Immature natural killer cell (primary cell): Measurements from ENCODE around the gene APPBP2. TPM values are rescaled to one million over a fixed set of nuclear protein-coding genes. Genes with fewer than 3 reads are reported as not detected.
A peak's percentile ranks its signal among the peaks of the same experiment; 100 is the strongest.
"Not testable (repeated sequence)": the region's sequence is repeated elsewhere in the genome, so short reads cannot be mapped to it uniquely, and the experiment has no call there.

Experiments
- DNase-seq, 3 donors: peaks; one replicate each; pipeline ENCODE4 v3.0.0; 2022; ENCODE audit warnings: mixed read lengths in 1 of 3
- H3K27ac Mint-ChIP-seq, 6 donors: one replicate each; pipeline ENCODE4 v1.8.0; 2020; ENCODE audit warnings: mixed read lengths in 6 of 6, mild to moderate bottlenecking in 5 of 6, inconsistent platforms in 4 of 6, moderate library complexity in 3 of 6
- H3K27me3 Mint-ChIP-seq, 3 donors: one replicate each; pipeline ENCODE4 v1.8.0; 2020 to 2021; ENCODE audit warnings: low read depth in 3 of 3, mild to moderate bottlenecking in 3 of 3, mixed read lengths in 3 of 3, moderate library complexity in 3 of 3, inconsistent platforms in 1 of 3
- H3K36me3 Mint-ChIP-seq, 3 donors: one replicate each; pipeline ENCODE4 v1.8.0; 2020; ENCODE audit warnings: mixed read lengths in 3 of 3, inconsistent platforms in 2 of 3, mild to moderate bottlenecking in 2 of 3
- H3K4me1 Mint-ChIP-seq, 2 donors: one replicate each; pipeline ENCODE4 v1.8.0; 2020; ENCODE audit warnings: inconsistent platforms in 2 of 2, mild to moderate bottlenecking in 2 of 2, mixed read lengths in 2 of 2, moderate library complexity in 1 of 2
- H3K4me3 Mint-ChIP-seq, 5 donors: one replicate each; pipeline ENCODE4 v1.8.0; 2020; ENCODE audit warnings: mild to moderate bottlenecking in 5 of 5, mixed read lengths in 5 of 5, inconsistent platforms in 3 of 5, moderate library complexity in 3 of 5
- H3K9me3 Mint-ChIP-seq, 6 donors: one replicate each; pipeline ENCODE4 v1.8.0; 2020; ENCODE audit warnings: mild to moderate bottlenecking in 6 of 6, mixed read lengths in 6 of 6, inconsistent platforms in 4 of 6, moderate library complexity in 3 of 6
- polyA plus RNA-seq, 3 donors: library from polyadenylated mRNA; unstranded; fragments of 300-500 nt; fragmentation: Illumina TruSeq; gene quantifications; one replicate each; pipeline ENCODE4 v1.2.3, GENCODE V29; 2021

Gene APPBP2
- polyA plus RNA-seq, 3 donors from 2014 or later = 9.4 to 25.5 (median 16.3) TPM

GRCh38 chr17:60430561-60430960 lies 95.5 kb downstream of the APPBP2 start:
- DNase-seq = not testable (repeated sequence)

GRCh38 chr17:60428491-60428890 lies 97.6 kb downstream of the APPBP2 start:
- H3K4me3 Mint-ChIP-seq = not testable (repeated sequence)

More at GRCh38 chr17:60430561-60430960, 95.5 kb downstream of the APPBP2 start:
- H3K4me1 Mint-ChIP-seq, H3K27ac Mint-ChIP-seq, H3K36me3 Mint-ChIP-seq, H3K27me3 Mint-ChIP-seq, H3K9me3 Mint-ChIP-seq, H3K4me3 Mint-ChIP-seq: not testable (repeated sequence)

GRCh38 chr17:60426596-60426995 lies 99.4 kb downstream of the APPBP2 start:
- Mint-ChIP-seq H3K4me3 (no peak overlapping the region), H3K4me1 (peaks cover 0 to 4% of the 10 kb centered on the region in 2 donors), H3K36me3 (no peaks in the 10 kb centered on the region), H3K9me3 (no peaks in the 10 kb centered on the region), H3K27ac (no peak overlapping the region), H3K27me3 (peaks cover 3 to 7% (median 4%) of the 10 kb centered on the region in 3 donors)
- no peak for DNase-seq

More at GRCh38 chr17:60428491-60428890, 97.6 kb downstream of the APPBP2 start:
- H3K9me3 Mint-ChIP-seq, H3K36me3 Mint-ChIP-seq, H3K27ac Mint-ChIP-seq, H3K27me3 Mint-ChIP-seq, DNase-seq, H3K4me1 Mint-ChIP-seq: not testable (repeated sequence)

- H3K4me3 Mint-ChIP-seq = no peak overlapping the region
- H3K36me3 Mint-ChIP-seq = no peaks in the 10 kb centered on the region
- H3K27ac Mint-ChIP-seq = no peak overlapping the region
- H3K9me3 Mint-ChIP-seq = no peaks in the 10 kb centered on the region
- no peak for DNase-seq
- H3K27me3 Mint-ChIP-seq = peaks cover 3 to 4% (median 3%) of the 10 kb centered on the region in 3 donors
- H3K4me1 Mint-ChIP-seq = peaks cover 7% of the 10 kb centered on the region in 2 donors
Observed at GRCh38 chr17:60425626-60426025, 100.4 kb downstream of the APPBP2 start.

- H3K4me3 Mint-ChIP-seq = no peak overlapping the region
- no peaks in the 10 kb centered on the region for H3K9me3 Mint-ChIP-seq
- H3K27me3 Mint-ChIP-seq = peaks cover 2 to 3% (median 2%) of the 10 kb centered on the region in 3 donors
- no peaks in the 10 kb centered on the region for H3K36me3 Mint-ChIP-seq
- no peak for DNase-seq
- no peak overlapping the region for H3K27ac Mint-ChIP-seq
- peaks cover 7 to 8% of the 10 kb centered on the region in 2 donors for H3K4me1 Mint-ChIP-seq
Observed at GRCh38 chr17:60423865-60424264, 102.2 kb downstream of the APPBP2 start.

- Mint-ChIP-seq H3K4me3 (peak within 1 kb of the TSS; percentile 75 to 87 (median 81)), H3K27ac (peak within 1 kb of the TSS; percentile 10 to 60 (median 48)), H3K27me3 (peaks cover 0 to 2% (median 1%) of the 10 kb centered on the region in 3 donors), H3K4me1 (peaks cover 7 to 8% of the 10 kb centered on the region in 2 donors), H3K36me3 (no peaks in the 10 kb centered on the region), H3K9me3 (no peaks in the 10 kb centered on the region)
- no peak for DNase-seq
Observed at GRCh38 chr17:60422162-60422665, 103.8 kb downstream of the APPBP2 start, which contains the start of gene CHCT1. CHCT1 (plus strand) TSS chr17:60422489; CDS start chr17:60422593, 104 bp downstream.

- Mint-ChIP-seq H3K27ac (peak overlapping the region in 5 of 6 donors; percentile 10 to 64 (median 35)), H3K27me3 (peaks cover 1 to 2% (median 2%) of the 10 kb centered on the region in 3 donors), H3K4me1 (peaks cover 7 to 8% of the 10 kb centered on the region in 2 donors), H3K9me3 (no peaks in the 10 kb centered on the region), H3K36me3 (no peaks in the 10 kb centered on the region), H3K4me3 (peak overlapping the region; percentile 69 to 87 (median 81))
- peak; percentile 60 to 67 (median 67) for DNase-seq
Observed at GRCh38 chr17:60421273-60422161, 104.5 kb downstream of the APPBP2 start.

GRCh38 chr17:60419875-60420274 lies 106.2 kb downstream of the APPBP2 start:
- H3K36me3 Mint-ChIP-seq, DNase-seq, H3K4me1 Mint-ChIP-seq, H3K4me3 Mint-ChIP-seq, H3K27ac Mint-ChIP-seq, H3K9me3 Mint-ChIP-seq, H3K27me3 Mint-ChIP-seq: not testable (repeated sequence)

GRCh38 chr17:60419003-60419402 lies 107.0 kb downstream of the APPBP2 start:
- not testable (repeated sequence) for H3K9me3 Mint-ChIP-seq, H3K27me3 Mint-ChIP-seq, H3K36me3 Mint-ChIP-seq, H3K4me1 Mint-ChIP-seq, DNase-seq
- Mint-ChIP-seq H3K27ac (peak overlapping the region in 2 of 6 donors; percentile 13 to 54), H3K4me3 (peak overlapping the region in 1 of 5 donors; percentile 16)

- Mint-ChIP-seq H3K4me3 (no peak overlapping the region), H3K27ac (no peak overlapping the region), H3K27me3 (peaks cover 0 to 8% (median 3%) of the 10 kb centered on the region in 3 donors), H3K9me3 (no peaks in the 10 kb centered on the region), H3K36me3 (no peaks in the 10 kb centered on the region), H3K4me1 (peaks cover 4 to 8% of the 10 kb centered on the region in 2 donors)
- no peak for DNase-seq
Observed at GRCh38 chr17:60416368-60416925, 109.6 kb downstream of the APPBP2 start.

GRCh38 chr17:60415146-60415545 lies 110.9 kb downstream of the APPBP2 start:
- DNase-seq = no peak
- H3K4me1 Mint-ChIP-seq = no peaks in the 10 kb centered on the region
- peaks cover 2 to 8% (median 3%) of the 10 kb centered on the region in 3 donors for H3K27me3 Mint-ChIP-seq
- peaks cover 0 to under 1% (median 0%) of the 10 kb centered on the region in 3 donors for H3K36me3 Mint-ChIP-seq
- H3K9me3 Mint-ChIP-seq = no peaks in the 10 kb centered on the region
- H3K27ac Mint-ChIP-seq = no peak overlapping the region
- no peak overlapping the region for H3K4me3 Mint-ChIP-seq

GRCh38 chr17:60412701-60413100 lies 113.3 kb downstream of the APPBP2 start:
- no peak overlapping the region for H3K4me3 Mint-ChIP-seq
- H3K4me1 Mint-ChIP-seq = no peaks in the 10 kb centered on the region
- DNase-seq = no peak
- H3K36me3 Mint-ChIP-seq = peaks cover 0 to 3% (median 0%) of the 10 kb centered on the region in 3 donors
- H3K27me3 Mint-ChIP-seq = peaks cover 2 to 8% (median 3%) of the 10 kb centered on the region in 3 donors
- H3K9me3 Mint-ChIP-seq = no peaks in the 10 kb centered on the region
- peak overlapping the region in 1 of 6 donors; percentile 31 for H3K27ac Mint-ChIP-seq

- Mint-ChIP-seq H3K27me3 (peaks cover 3 to 4% (median 3%) of the 10 kb centered on the region in 3 donors), H3K4me3 (no peak overlapping the region), H3K9me3 (no peaks in the 10 kb centered on the region), H3K27ac (no peak overlapping the region), H3K36me3 (peaks cover 0 to 3% (median 0%) of the 10 kb centered on the region in 3 donors), H3K4me1 (no peaks in the 10 kb centered on the region)
- DNase-seq = no peak
Observed at GRCh38 chr17:60410001-60410400, 116.0 kb downstream of the APPBP2 start.

- Mint-ChIP-seq H3K4me3 (no peak overlapping the region), H3K36me3 (peaks cover 0 to 3% (median 0%) of the 10 kb centered on the region in 3 donors), H3K27ac (no peak overlapping the region), H3K4me1 (no peaks in the 10 kb centered on the region), H3K27me3 (peaks cover 0 to 5% (median 4%) of the 10 kb centered on the region in 3 donors), H3K9me3 (no peaks in the 10 kb centered on the region)
- no peak for DNase-seq
Observed at GRCh38 chr17:60406887-60407286, 119.2 kb downstream of the APPBP2 start.
